ENCODE results near the gene PSPH. TPM values are rescaled to one million over a fixed set of nuclear protein-coding genes. Genes with fewer than 3 reads are reported as not detected.
A peak's percentile ranks its signal among the peaks of the same experiment; 100 is the strongest.
"Not testable (repeated sequence)": the region's sequence is repeated elsewhere in the genome, so short reads cannot be mapped to it uniquely, and the experiment has no call there.

PSPH gene
- total RNA-seq, 3 donors from 2014 or later: 11.4 to 17.7 (median 14.4) TPM

DNA sequence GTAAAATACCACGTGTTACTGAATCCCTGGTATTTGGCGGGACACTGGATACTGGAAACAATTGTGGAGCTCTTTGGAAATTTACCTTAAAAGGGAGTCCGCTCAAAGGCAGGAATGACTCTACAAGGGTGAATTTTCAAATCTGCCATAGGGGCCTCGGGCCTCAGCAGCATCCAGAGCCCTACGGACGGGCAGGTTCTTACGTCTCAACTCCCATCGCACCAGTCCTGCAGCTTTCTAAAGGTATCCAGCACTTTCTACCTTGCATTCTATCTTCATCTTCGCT is 248 bp downstream of the PSPH start:
- H3K36me3 ChIP-seq: no peaks in the 10 kb centered on the region

DNA sequence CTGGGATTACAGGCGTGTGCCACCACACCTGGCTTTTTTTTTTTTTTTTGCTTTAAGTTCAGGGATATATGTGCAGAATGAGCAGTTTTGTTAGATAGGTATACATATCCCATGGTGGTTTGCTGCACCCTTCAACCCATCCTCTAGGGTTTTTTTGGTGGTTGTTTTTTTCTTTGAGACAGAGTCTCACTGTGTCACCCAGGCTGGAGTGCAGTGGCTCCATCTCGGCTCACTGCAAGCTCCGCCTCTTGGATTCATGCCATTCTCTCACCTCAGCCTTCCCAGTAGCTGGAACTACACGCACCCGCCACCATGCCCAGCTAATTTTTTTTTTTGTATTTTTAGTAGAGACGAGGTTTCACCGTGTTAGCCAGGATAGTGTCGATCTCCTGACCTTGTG is 2.5 kb downstream of the PSPH start:
- H3K9me3 ChIP-seq; H3K36me3 ChIP-seq; DNase-seq (ENCODE audit: low spot score in 2 of 2); H3K4me3 ChIP-seq; H3K27me3 ChIP-seq; H3K4me1 ChIP-seq; H3K27ac ChIP-seq; intact Hi-C loops (cut with DNase I; ENCODE audit: low total_unique reads): not testable (repeated sequence)

More for the DNA sequence above, 248 bp downstream of the PSPH start:
- Histone ChIP-seq H3K27me3 (no peaks in the 10 kb centered on the region), H3K4me3 (peak overlapping the region; percentile 82 to 91 (median 85)), H3K27ac (peak overlapping the region; percentile 88 to 91), H3K4me1 (peaks cover 0 to 6% of the 10 kb centered on the region in 2 donors), H3K9me3 (no peaks in the 10 kb centered on the region)
- DNase-seq (ENCODE audit: low spot score in 2 of 2): peak in 1 of 2 donors; percentile 49
- TF ChIP-seq POLR2AphosphoS5 (IDR thresholded peaks at IDR 0.05) (no peak), POLR2A (IDR thresholded peaks at IDR 0.05) (no peak)
- TF ChIP-seq, protein P1, sequence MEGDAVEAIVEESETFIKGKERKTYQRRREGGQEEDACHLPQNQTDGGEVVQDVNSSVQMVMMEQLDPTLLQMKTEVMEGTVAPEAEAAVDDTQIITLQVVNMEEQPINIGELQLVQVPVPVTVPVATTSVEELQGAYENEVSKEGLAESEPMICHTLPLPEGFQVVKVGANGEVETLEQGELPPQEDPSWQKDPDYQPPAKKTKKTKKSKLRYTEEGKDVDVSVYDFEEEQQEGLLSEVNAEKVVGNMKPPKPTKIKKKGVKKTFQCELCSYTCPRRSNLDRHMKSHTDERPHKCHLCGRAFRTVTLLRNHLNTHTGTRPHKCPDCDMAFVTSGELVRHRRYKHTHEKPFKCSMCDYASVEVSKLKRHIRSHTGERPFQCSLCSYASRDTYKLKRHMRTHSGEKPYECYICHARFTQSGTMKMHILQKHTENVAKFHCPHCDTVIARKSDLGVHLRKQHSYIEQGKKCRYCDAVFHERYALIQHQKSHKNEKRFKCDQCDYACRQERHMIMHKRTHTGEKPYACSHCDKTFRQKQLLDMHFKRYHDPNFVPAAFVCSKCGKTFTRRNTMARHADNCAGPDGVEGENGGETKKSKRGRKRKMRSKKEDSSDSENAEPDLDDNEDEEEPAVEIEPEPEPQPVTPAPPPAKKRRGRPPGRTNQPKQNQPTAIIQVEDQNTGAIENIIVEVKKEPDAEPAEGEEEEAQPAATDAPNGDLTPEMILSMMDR (IDR thresholded peaks at IDR 0.05): no peak
- intact Hi-C loops (cut with DNase I; ENCODE audit: low total_unique reads): no loop called here

DNA sequence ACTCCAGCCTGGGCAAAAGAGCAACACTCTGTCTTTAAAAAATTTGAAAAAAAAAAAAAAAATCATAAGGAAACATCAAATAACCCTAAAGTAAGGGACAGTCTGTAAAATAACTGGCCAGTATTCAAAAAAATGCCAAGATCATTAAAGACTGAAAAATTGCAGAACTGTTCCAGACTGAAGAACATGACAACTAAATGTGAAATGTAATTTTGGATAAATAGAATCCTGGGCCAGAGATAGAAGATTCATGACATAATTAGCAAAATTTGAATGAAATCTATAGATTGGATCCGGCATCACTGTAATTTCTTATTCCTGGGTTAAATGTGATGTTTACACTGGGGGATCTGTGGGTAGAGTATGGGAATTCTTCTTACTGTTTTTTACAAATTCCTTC is 3.0 kb downstream of the PSPH start:
- no peak overlapping the region for H3K4me3 ChIP-seq
- no peak for DNase-seq (ENCODE audit: low spot score in 2 of 2)
- no peaks in the 10 kb centered on the region for H3K27me3 ChIP-seq
- TF ChIP-seq POLR2AphosphoS5 (IDR thresholded peaks at IDR 0.05): no peak
- TF ChIP-seq, protein P1 (IDR thresholded peaks at IDR 0.05): no peak
- no peak for TF ChIP-seq POLR2A (IDR thresholded peaks at IDR 0.05)
- intact Hi-C loops (cut with DNase I; ENCODE audit: low total_unique reads): no loop called here
- H3K36me3 ChIP-seq: no peaks in the 10 kb centered on the region
- no peak overlapping the region for H3K27ac ChIP-seq
- H3K9me3 ChIP-seq: no peaks in the 10 kb centered on the region
- H3K4me1 ChIP-seq: peaks cover 0 to 6% of the 10 kb centered on the region in 2 donors

DNA sequence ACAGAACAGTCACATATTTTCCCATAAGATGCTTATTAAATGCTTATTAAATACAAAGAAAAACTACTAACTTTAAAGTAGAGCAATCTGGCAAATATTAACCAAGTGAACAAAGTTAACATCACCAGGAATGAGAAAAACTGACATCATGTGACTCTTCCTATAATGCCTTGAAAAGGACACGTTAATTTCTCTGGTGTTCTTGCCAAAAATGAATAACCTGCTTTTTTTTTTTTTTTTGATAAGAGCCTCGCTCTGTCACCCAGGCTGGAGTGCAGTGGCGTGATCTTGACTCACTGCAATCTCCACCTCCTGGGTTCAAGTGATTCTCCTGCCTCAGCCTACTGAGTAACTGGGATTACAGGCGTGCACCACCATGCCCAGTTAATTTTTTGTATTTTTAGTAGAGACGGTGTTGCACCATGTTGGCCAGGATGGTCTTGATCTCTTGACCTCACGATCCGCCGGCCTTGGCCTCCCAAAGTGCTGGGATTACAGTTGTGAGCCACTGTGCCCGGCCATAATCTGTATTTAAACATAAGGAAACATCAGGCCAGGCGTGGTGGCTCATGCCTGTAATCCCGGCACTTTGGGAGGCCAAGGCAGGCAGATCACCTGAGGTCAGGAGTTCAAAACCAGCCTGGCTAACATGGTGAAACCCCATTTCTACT is 3.7 kb downstream of the PSPH start:
- H3K9me3 ChIP-seq; H3K36me3 ChIP-seq; H3K27ac ChIP-seq; intact Hi-C loops (cut with DNase I; ENCODE audit: low total_unique reads); DNase-seq (ENCODE audit: low spot score in 2 of 2); H3K4me3 ChIP-seq; H3K27me3 ChIP-seq; H3K4me1 ChIP-seq: not testable (repeated sequence)

DNA sequence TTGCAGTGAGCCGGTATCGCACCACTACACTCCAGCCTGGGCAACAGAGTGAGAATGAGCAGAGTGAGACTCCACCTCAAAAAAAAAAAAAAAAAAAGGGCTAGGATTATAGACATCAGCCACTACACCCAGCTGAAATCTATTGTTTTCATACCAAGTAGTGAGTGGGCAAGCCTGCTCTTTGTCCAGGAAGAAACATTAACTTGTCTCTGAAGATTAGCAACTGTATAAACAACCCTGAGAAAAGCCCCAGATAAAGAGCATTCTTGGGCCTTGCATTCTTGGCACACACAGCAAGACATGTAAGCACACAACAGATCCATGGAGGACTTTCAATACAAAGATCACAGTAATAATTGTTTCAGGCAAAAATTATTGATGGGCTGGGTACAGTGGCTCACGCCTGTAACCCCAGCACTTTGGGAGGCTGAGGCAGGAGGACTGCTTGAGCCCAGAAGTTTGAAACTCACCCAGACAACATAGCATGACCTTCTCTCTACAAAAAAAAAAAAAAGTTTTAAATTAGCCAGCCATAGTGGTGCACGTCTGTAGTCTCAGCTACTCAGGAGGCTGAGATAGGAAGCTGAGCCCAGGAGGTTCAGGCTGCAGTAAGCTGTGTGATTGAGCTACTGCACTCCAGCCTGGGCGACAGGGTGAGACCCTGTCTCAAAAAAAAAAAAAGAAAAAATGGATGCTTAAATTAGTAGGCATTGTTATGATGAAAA is 4.4 kb downstream of the PSPH start:
- Histone ChIP-seq H3K4me3 (no peak overlapping the region), H3K27ac (peak overlapping the region in 1 of 2 donors; percentile 29), H3K4me1 (peaks cover 0 to 6% of the 10 kb centered on the region in 2 donors), H3K9me3 (no peaks in the 10 kb centered on the region), H3K27me3 (no peaks in the 10 kb centered on the region), H3K36me3 (no peaks in the 10 kb centered on the region)
- DNase-seq (ENCODE audit: low spot score in 2 of 2): no peak
- intact Hi-C loops (cut with DNase I; ENCODE audit: low total_unique reads): no loop called here
- TF ChIP-seq POLR2AphosphoS5 (IDR thresholded peaks at IDR 0.05): no peak
- TF ChIP-seq POLR2A (IDR thresholded peaks at IDR 0.05): no peak
- TF ChIP-seq, protein P1 (IDR thresholded peaks at IDR 0.05): no peak

DNA sequence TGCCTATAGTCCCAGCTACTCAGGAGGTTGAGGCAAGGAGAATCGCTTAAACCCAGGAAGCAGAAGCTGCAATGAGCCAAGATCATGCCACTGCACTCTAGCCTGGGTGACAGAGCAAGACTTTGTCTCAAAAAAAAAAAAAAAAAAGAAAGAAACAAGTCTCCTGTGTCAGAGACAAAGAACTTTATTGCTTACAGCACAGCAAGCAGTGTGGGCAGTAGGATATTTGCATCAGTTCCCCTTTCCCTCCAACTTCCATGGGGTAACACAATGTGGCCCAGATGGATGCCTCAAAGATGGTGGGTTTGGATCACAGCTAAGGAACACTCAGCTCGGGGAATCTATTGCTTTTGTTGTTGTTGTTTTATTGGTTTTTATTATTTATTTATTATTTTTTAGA is 5.5 kb downstream of the PSPH start:
- H3K36me3 ChIP-seq: not testable (repeated sequence)

More for the DNA sequence above, 5.5 kb downstream of the PSPH start:
- intact Hi-C loops (cut with DNase I; ENCODE audit: low total_unique reads); H3K4me1 ChIP-seq; DNase-seq (ENCODE audit: low spot score in 2 of 2); H3K9me3 ChIP-seq; H3K27me3 ChIP-seq; H3K4me3 ChIP-seq; H3K27ac ChIP-seq: not testable (repeated sequence)
